T-helper 1 cell treated with Interleukin-12 subunit alpha and Interleukin-12 subunit beta and Interleukin-4 antibody, amounts not matched to agents 30 μg/mL and 1 μg/mL, for 36 hours (primary cell): ENCODE results near the gene THOC3.
"Not testable (repeated sequence)": the region's sequence is repeated elsewhere in the genome, so short reads cannot be mapped to it uniquely, and the experiment has no call there.

Experiments
- H3K27ac Mint-ChIP-seq: one replicate; pipeline ENCODE4 v1.8.0; 2021; ENCODE audit warnings: mild to moderate bottlenecking, mixed read lengths
- H3K27me3 Mint-ChIP-seq: one replicate; pipeline ENCODE4 v1.8.0; 2021; ENCODE audit warnings: low read depth, mixed read lengths
- H3K36me3 Mint-ChIP-seq: one replicate; pipeline ENCODE4 v1.8.0; 2021; ENCODE audit warnings: low read depth, mixed read lengths
- H3K4me1 Mint-ChIP-seq: one replicate; pipeline ENCODE4 v1.8.0; 2021; ENCODE audit warnings: low read depth, mixed read lengths
- H3K4me3 Mint-ChIP-seq: one replicate; pipeline ENCODE4 v1.8.0; 2021; ENCODE audit warnings: mild to moderate bottlenecking, moderate library complexity, mixed read lengths
- H3K9me3 Mint-ChIP-seq: one replicate; pipeline ENCODE4 v1.8.0; 2021; ENCODE audit warnings: mixed read lengths

THOC3 gene

GRCh38 chr5:175967471-175968372, at the start of gene THOC3:
Gene THOC3, minus strand, starts transcription at chr5:175968315. Its CDS starts 107 bp downstream, at chr5:175968208.
- H3K4me1 Mint-ChIP-seq, H3K27me3 Mint-ChIP-seq, H3K9me3 Mint-ChIP-seq, H3K36me3 Mint-ChIP-seq: not testable (repeated sequence)
- H3K4me3 Mint-ChIP-seq = peak within 1 kb of the TSS; percentile 90
- peak within 1 kb of the TSS; percentile 84 for H3K27ac Mint-ChIP-seq

GRCh38 chr5:176017324-176017723, 49.2 kb upstream of the THOC3 start:
- H3K27me3 Mint-ChIP-seq, H3K9me3 Mint-ChIP-seq, H3K4me1 Mint-ChIP-seq, H3K27ac Mint-ChIP-seq, H3K4me3 Mint-ChIP-seq, H3K36me3 Mint-ChIP-seq: not testable (repeated sequence)

- not testable (repeated sequence) for H3K27me3 Mint-ChIP-seq, H3K4me3 Mint-ChIP-seq, H3K4me1 Mint-ChIP-seq, H3K9me3 Mint-ChIP-seq, H3K36me3 Mint-ChIP-seq, H3K27ac Mint-ChIP-seq
These were observed 46.2 kb upstream of the THOC3 start for GRCh38 chr5:176014360-176014759.

- H3K27me3 Mint-ChIP-seq, H3K4me3 Mint-ChIP-seq, H3K9me3 Mint-ChIP-seq, H3K27ac Mint-ChIP-seq, H3K36me3 Mint-ChIP-seq: not testable (repeated sequence)
- H3K4me1 Mint-ChIP-seq = peaks cover 11% of the 10 kb centered on the region
These were observed 43.0 kb upstream of the THOC3 start for GRCh38 chr5:176011088-176011487.

GRCh38 chr5:176010202-176010601, 42.1 kb upstream of the THOC3 start:
- H3K27me3 Mint-ChIP-seq, H3K36me3 Mint-ChIP-seq, H3K9me3 Mint-ChIP-seq, H3K27ac Mint-ChIP-seq, H3K4me3 Mint-ChIP-seq: not testable (repeated sequence)
- H3K4me1 Mint-ChIP-seq = peaks cover 13% of the 10 kb centered on the region

- H3K27me3 Mint-ChIP-seq = not testable (repeated sequence)
- peak overlapping the region; percentile 72 for H3K27ac Mint-ChIP-seq
- peak overlapping the region; percentile 72 for H3K4me3 Mint-ChIP-seq
These were observed 39.1 kb upstream of the THOC3 start for GRCh38 chr5:176007220-176007619.

GRCh38 chr5:176006819-176007218, 38.7 kb upstream of the THOC3 start:
- peak overlapping the region; percentile 72 for H3K27ac Mint-ChIP-seq
- not testable (repeated sequence) for H3K9me3 Mint-ChIP-seq, H3K36me3 Mint-ChIP-seq, H3K27me3 Mint-ChIP-seq
- peaks cover 13% of the 10 kb centered on the region for H3K4me1 Mint-ChIP-seq
- peak overlapping the region; percentile 72 for H3K4me3 Mint-ChIP-seq

More at GRCh38 chr5:176007220-176007619, 39.1 kb upstream of the THOC3 start:
- not testable (repeated sequence) for H3K36me3 Mint-ChIP-seq, H3K9me3 Mint-ChIP-seq
- peaks cover 13% of the 10 kb centered on the region for H3K4me1 Mint-ChIP-seq

GRCh38 chr5:175997979-175998378, 29.9 kb upstream of the THOC3 start:
- not testable (repeated sequence) for H3K27ac Mint-ChIP-seq, H3K36me3 Mint-ChIP-seq, H3K4me3 Mint-ChIP-seq, H3K4me1 Mint-ChIP-seq, H3K27me3 Mint-ChIP-seq, H3K9me3 Mint-ChIP-seq

GRCh38 chr5:175997495-175997894, 29.4 kb upstream of the THOC3 start:
- H3K36me3 Mint-ChIP-seq, H3K4me1 Mint-ChIP-seq, H3K27me3 Mint-ChIP-seq, H3K4me3 Mint-ChIP-seq, H3K9me3 Mint-ChIP-seq, H3K27ac Mint-ChIP-seq: not testable (repeated sequence)

- H3K36me3 Mint-ChIP-seq, H3K27me3 Mint-ChIP-seq, H3K4me3 Mint-ChIP-seq, H3K4me1 Mint-ChIP-seq, H3K27ac Mint-ChIP-seq, H3K9me3 Mint-ChIP-seq: not testable (repeated sequence)
These were observed 28.7 kb upstream of the THOC3 start for GRCh38 chr5:175996791-175997190.

- not testable (repeated sequence) for H3K36me3 Mint-ChIP-seq, H3K4me1 Mint-ChIP-seq, H3K4me3 Mint-ChIP-seq, H3K9me3 Mint-ChIP-seq, H3K27ac Mint-ChIP-seq, H3K27me3 Mint-ChIP-seq
These were observed 27.4 kb upstream of the THOC3 start for GRCh38 chr5:175995506-175995905.

- H3K36me3 Mint-ChIP-seq, H3K9me3 Mint-ChIP-seq, H3K27ac Mint-ChIP-seq, H3K27me3 Mint-ChIP-seq, H3K4me3 Mint-ChIP-seq, H3K4me1 Mint-ChIP-seq: not testable (repeated sequence)
These were observed 11.4 kb upstream of the THOC3 start for GRCh38 chr5:175979371-175979995.

GRCh38 chr5:175968381-175968780, 266 bp upstream of the THOC3 start:
- H3K36me3 Mint-ChIP-seq, H3K4me1 Mint-ChIP-seq, H3K4me3 Mint-ChIP-seq, H3K27ac Mint-ChIP-seq, H3K9me3 Mint-ChIP-seq, H3K27me3 Mint-ChIP-seq: not testable (repeated sequence)

- H3K27me3 Mint-ChIP-seq, H3K27ac Mint-ChIP-seq, H3K4me3 Mint-ChIP-seq, H3K4me1 Mint-ChIP-seq, H3K9me3 Mint-ChIP-seq, H3K36me3 Mint-ChIP-seq: not testable (repeated sequence)
These were observed 5.8 kb downstream of the THOC3 start for GRCh38 chr5:175962329-175962728.

- H3K4me1 Mint-ChIP-seq, H3K4me3 Mint-ChIP-seq, H3K36me3 Mint-ChIP-seq, H3K27ac Mint-ChIP-seq, H3K9me3 Mint-ChIP-seq, H3K27me3 Mint-ChIP-seq: not testable (repeated sequence)
These were observed 7.9 kb downstream of the THOC3 start for GRCh38 chr5:175960228-175960627.
